ENCODE results near the gene MITD1.

GRCh38 chr2:99198103-99198841, 17.4 kb upstream of the MITD1 start:
- TF ChIP-seq CTCF (IDR thresholded peaks at IDR 0.05) (no peak), POLR2A (IDR thresholded peaks at IDR 0.05) (no peak)
